Mesenchymal stem cell (in vitro differentiated cells and primary cell): ENCODE measurements around the gene FAM228B.
A peak's percentile ranks its signal among the peaks of the same experiment; 100 is the strongest.
"Not testable (repeated sequence)": the region's sequence is repeated elsewhere in the genome, so short reads cannot be mapped to it uniquely, and the experiment has no call there.

Experiments used
- DNase-seq: peaks from one replicate; pipeline ENCODE4 v3.0.0-alpha.2; 2013
- H2AFZ ChIP-seq: one replicate; pipeline ENCODE4 v1.6.1; 2013; ENCODE audit warnings: low read depth, mild to moderate bottlenecking, control low read depth, inconsistent platforms, low read length, moderate library complexity
- H2AK5ac ChIP-seq: 2 replicates; pipeline ENCODE4 v1.6.1; 2013; ENCODE audit warnings: low read length, moderate library complexity, mild to moderate bottlenecking, inconsistent platforms; ENCODE audit not compliant: severe bottlenecking
- H2BK120ac ChIP-seq: one replicate; pipeline ENCODE4 v1.6.1; 2013; ENCODE audit warnings: low read depth, mild to moderate bottlenecking, inconsistent platforms, low read length, moderate library complexity
- H2BK12ac ChIP-seq, 2 experiments: one replicate each; pipeline ENCODE4 v1.6.1; 2013; ENCODE audit warnings: inconsistent platforms in 2 of 2, low read length in 2 of 2, mild to moderate bottlenecking in 2 of 2, moderate library complexity in 2 of 2, control low read depth in 1 of 2
- H2BK15ac ChIP-seq: one replicate; pipeline ENCODE4 v1.6.1; 2013; ENCODE audit warnings: mild to moderate bottlenecking, low read depth, inconsistent platforms; ENCODE audit not compliant: poor library complexity, severe bottlenecking
- H2BK5ac ChIP-seq: 2 replicates; pipeline ENCODE4 v1.6.1; 2013; ENCODE audit warnings: low read depth, mild to moderate bottlenecking, low read length, control low read depth, inconsistent platforms; ENCODE audit not compliant: poor library complexity, severe bottlenecking
- H3K14ac ChIP-seq, 2 experiments: one replicate each; pipeline ENCODE4 v1.6.1; 2013; ENCODE audit warnings: inconsistent platforms in 2 of 2, low read length in 2 of 2, control low read depth in 1 of 2, mild to moderate bottlenecking in 1 of 2, moderate library complexity in 1 of 2
- H3K18ac ChIP-seq, 2 experiments: one replicate each; pipeline ENCODE4 v1.6.1; 2013; ENCODE audit warnings: inconsistent platforms in 2 of 2, low read length in 2 of 2, control low read depth in 1 of 2, low read depth in 1 of 2, mild to moderate bottlenecking in 1 of 2
- H3K23ac ChIP-seq, 2 experiments: one replicate each; pipeline ENCODE4 v1.6.1; 2013; ENCODE audit warnings: inconsistent platforms in 2 of 2, low read length in 2 of 2, mild to moderate bottlenecking in 2 of 2, moderate library complexity in 2 of 2, control low read depth in 1 of 2
- H3K27ac ChIP-seq: 2 replicates; pipeline ENCODE4 v1.5.1; 2013; ENCODE audit warnings: mild to moderate bottlenecking, moderate library complexity, low read length, control low read depth, inconsistent platforms; ENCODE audit not compliant: poor library complexity, severe bottlenecking
- H3K27me3 ChIP-seq, 2 experiments: 2 replicates each; pipeline versions ENCODE4 v1.6.1 to v1.7.0; 2013; ENCODE audit warnings: low read length in 2 of 2, mild to moderate bottlenecking in 2 of 2, moderate library complexity in 2 of 2, control low read depth in 1 of 2, inconsistent platforms in 1 of 2; ENCODE audit not compliant: control insufficient read depth in 1 of 2, insufficient read depth in 1 of 2
- H3K36me3 ChIP-seq, 2 experiments: 2 replicates each; pipeline versions ENCODE4 v1.6.1 to v1.7.0; 2013; ENCODE audit warnings: low read length in 2 of 2, control low read depth in 1 of 2, inconsistent platforms in 1 of 2, low read depth in 1 of 2, mild to moderate bottlenecking in 1 of 2; ENCODE audit not compliant: insufficient read depth in 2 of 2, control insufficient read depth in 1 of 2
- H3K4ac ChIP-seq, 2 experiments: one replicate each; pipeline ENCODE4 v1.6.1; 2013; ENCODE audit warnings: inconsistent platforms in 2 of 2, low read length in 2 of 2, mild to moderate bottlenecking in 2 of 2, moderate library complexity in 2 of 2, control low read depth in 1 of 2, low read depth in 1 of 2
- H3K4me1 ChIP-seq: 2 replicates; pipeline ENCODE4 v1.6.1; 2013; ENCODE audit warnings: low read depth, low read length, control low read depth; ENCODE audit not compliant: control insufficient read depth, insufficient read depth
- H3K4me2 ChIP-seq: 2 replicates; pipeline ENCODE4 v1.6.1; 2013; ENCODE audit warnings: low read length, mild to moderate bottlenecking, inconsistent platforms; ENCODE audit not compliant: poor library complexity, severe bottlenecking
- H3K4me3 ChIP-seq, 2 experiments: 2 replicates each; pipeline versions ENCODE4 v1.5.1 to v1.7.0; 2013; ENCODE audit warnings: low read length in 2 of 2, mild to moderate bottlenecking in 2 of 2, control low read depth in 1 of 2, low read depth in 1 of 2; ENCODE audit not compliant: insufficient read depth in 1 of 2
- H3K79me1 ChIP-seq: replicated peaks from 2 replicates; pipeline ENCODE4 v1.6.1; 2013; ENCODE audit warnings: mild to moderate bottlenecking, control low read depth, low read length, inconsistent platforms; ENCODE audit not compliant: poor library complexity, severe bottlenecking
- H3K9ac ChIP-seq: 2 replicates; pipeline ENCODE4 v1.7.0; 2013; ENCODE audit warnings: mild to moderate bottlenecking, low read length, moderate library complexity
- H3K9me3 ChIP-seq: 2 replicates; pipeline ENCODE4 v1.7.0; 2013; ENCODE audit warnings: mild to moderate bottlenecking, low read length; ENCODE audit not compliant: control insufficient read depth
- H4K8ac ChIP-seq: one replicate; pipeline ENCODE4 v1.6.1; 2013; ENCODE audit warnings: inconsistent platforms, mild to moderate bottlenecking, low read length, moderate library complexity
- H4K91ac ChIP-seq: one replicate; pipeline ENCODE4 v1.6.1; 2013; ENCODE audit warnings: mild to moderate bottlenecking, low read length, inconsistent platforms
- WGBS: methylation state at CpG from one replicate; pipeline ENCODE4 v1.1.7; 2013; ENCODE audit warnings: mixed read lengths; 5-methylcytosine and 5-hydroxymethylcytosine counted together

FAM228B gene

DNA sequence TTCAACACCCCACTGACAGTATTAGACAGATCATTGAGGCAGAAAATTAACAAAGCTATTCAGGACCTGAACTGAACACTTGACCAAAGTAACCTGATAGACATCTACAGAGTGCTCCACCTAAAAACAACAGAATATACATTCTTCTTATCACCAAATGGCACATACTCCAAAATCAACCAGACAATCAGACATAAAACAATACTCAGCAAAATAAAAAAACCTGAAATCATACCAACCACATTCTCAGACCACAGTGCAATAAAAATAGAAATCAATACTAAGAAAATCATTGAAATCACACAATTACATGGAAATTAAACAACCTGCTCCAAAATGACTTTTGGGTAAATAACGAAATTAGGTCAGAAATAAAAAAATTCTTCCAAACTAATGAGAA, 15.9 kb upstream of the FAM228B start:
- peaks cover 3% of the 10 kb centered on the region for H3K4me1 ChIP-seq
- no peak overlapping the region for H4K8ac ChIP-seq
- no peak overlapping the region for H2BK120ac ChIP-seq
- no peak overlapping the region for H3K23ac ChIP-seq
- H3K18ac ChIP-seq = no peak overlapping the region
- H2BK15ac ChIP-seq = no peak overlapping the region
- no peak for DNase-seq
- H3K36me3 ChIP-seq = peaks cover 0 to 15% of the 10 kb centered on the region in 2 experiments
- H3K4ac ChIP-seq = no peak overlapping the region
- no peak overlapping the region for H4K91ac ChIP-seq
- H3K9me3 ChIP-seq = peaks cover 5% of the 10 kb centered on the region
- H2AK5ac ChIP-seq = no peak overlapping the region
- no peak overlapping the region for H2AFZ ChIP-seq
- H3K79me1 ChIP-seq = no peaks in the 10 kb centered on the region
- H3K4me3 ChIP-seq = no peak overlapping the region
- H3K14ac ChIP-seq = no peak overlapping the region
- no CpG with 5 or more reads among the region's 1 CpG for WGBS
- no peak overlapping the region for H2BK12ac ChIP-seq
- no peaks in the 10 kb centered on the region for H3K27me3 ChIP-seq
- H3K27ac ChIP-seq = no peak overlapping the region
- no peak overlapping the region for H2BK5ac ChIP-seq
- H3K9ac ChIP-seq = no peak overlapping the region
- no peak overlapping the region for H3K4me2 ChIP-seq

DNA sequence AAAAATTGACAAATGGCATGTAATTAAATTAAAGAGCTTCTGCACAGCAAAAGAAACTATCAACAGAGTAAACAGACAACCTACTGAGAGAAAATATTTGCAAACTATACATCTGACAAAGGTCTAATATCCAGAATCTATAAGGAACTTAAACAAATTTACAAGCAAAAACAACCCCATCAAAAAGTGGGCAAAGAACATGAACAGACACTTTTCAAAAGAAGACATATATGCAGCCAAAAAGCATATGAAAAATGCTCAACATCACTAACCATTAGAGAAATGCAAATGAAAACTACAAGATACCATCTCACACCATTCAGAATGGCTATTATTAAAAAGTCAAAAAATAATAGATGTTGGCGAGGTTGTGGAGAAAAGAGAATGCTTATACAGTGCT, 13.8 kb upstream of the FAM228B start:
- H4K91ac ChIP-seq, DNase-seq, H4K8ac ChIP-seq, H2AFZ ChIP-seq, H2BK15ac ChIP-seq, H3K27me3 ChIP-seq, H2BK5ac ChIP-seq, H3K4me3 ChIP-seq, H3K36me3 ChIP-seq, H2BK120ac ChIP-seq, H3K4me2 ChIP-seq, H3K9me3 ChIP-seq, H2AK5ac ChIP-seq, H3K4me1 ChIP-seq, H3K9ac ChIP-seq, H3K18ac ChIP-seq, H3K23ac ChIP-seq, H2BK12ac ChIP-seq, H3K14ac ChIP-seq, H3K27ac ChIP-seq, H3K79me1 ChIP-seq, H3K4ac ChIP-seq: not testable (repeated sequence)
- no CpG with 5 or more reads among the region's 1 CpG for WGBS

GRCh38 chr2:24110660-24111303, 12.5 kb upstream of the FAM228B start:
- no peak overlapping the region for H3K14ac ChIP-seq
- no peak overlapping the region for H4K91ac ChIP-seq
- H3K9ac ChIP-seq = no peak overlapping the region
- no peak overlapping the region for H4K8ac ChIP-seq
- peaks cover 3% of the 10 kb centered on the region for H3K4me1 ChIP-seq
- no peak overlapping the region for H2BK15ac ChIP-seq
- peaks cover 0 to 7% of the 10 kb centered on the region in 2 experiments for H3K36me3 ChIP-seq
- H3K79me1 ChIP-seq = no peaks in the 10 kb centered on the region
- H3K9me3 ChIP-seq = peaks cover 18% of the 10 kb centered on the region
- H2BK120ac ChIP-seq = no peak overlapping the region
- H3K4me2 ChIP-seq = no peak overlapping the region
- no peak for DNase-seq
- H3K18ac ChIP-seq = no peak overlapping the region
- H2BK5ac ChIP-seq = no peak overlapping the region
- no peak overlapping the region for H3K4me3 ChIP-seq
- H2BK12ac ChIP-seq = no peak overlapping the region
- H3K4ac ChIP-seq = no peak overlapping the region
- no peak overlapping the region for H2AFZ ChIP-seq
- no peak overlapping the region for H2AK5ac ChIP-seq
- no peak overlapping the region for H3K23ac ChIP-seq
- H3K27me3 ChIP-seq = no peaks in the 10 kb centered on the region
- 84% methylated on average over 7 of the region's 7 CpGs for WGBS
- H3K27ac ChIP-seq = no peak overlapping the region

- Histone ChIP-seq H3K4me2 (no peak overlapping the region), H3K27ac (peak overlapping the region; percentile 32), H3K18ac (no peak overlapping the region), H3K79me1 (no peaks in the 10 kb centered on the region), H3K4ac (no peak overlapping the region), H2BK15ac (no peak overlapping the region), H2BK120ac (no peak overlapping the region), H4K8ac (no peak overlapping the region), H3K14ac (no peak overlapping the region), H3K4me3 (no peak overlapping the region), H2AK5ac (no peak overlapping the region), H3K9ac (no peak overlapping the region), H3K23ac (no peak overlapping the region), H4K91ac (no peak overlapping the region), H2BK12ac (no peak overlapping the region), H3K9me3 (peaks cover 18% of the 10 kb centered on the region), H2AFZ (no peak overlapping the region), H3K4me1 (peaks cover 3% of the 10 kb centered on the region), H3K27me3 (no peaks in the 10 kb centered on the region), H2BK5ac (no peak overlapping the region), H3K36me3 (peaks cover 0 to 7% of the 10 kb centered on the region in 2 experiments)
- peak; percentile 13 for DNase-seq
- 46% methylated on average over 2 of the region's 2 CpGs for WGBS
Measured at GRCh38 chr2:24111407-24111901, 11.8 kb upstream of the FAM228B start.
